HEK293 (cell line): Measurements from ENCODE around the gene NIPBL.

Source experiments
- CTCF ChIA-PET: fragments of 350-600 bp; formaldehyde crosslinking; extraction: SDS; loops from one replicate; lab custom pipeline; 2021; ENCODE audit warnings: antibody characterized with exemption; lab: Yijun Ruan, JAX
- POLR2A ChIA-PET: fragments of 300-600 bp; formaldehyde crosslinking; extraction: SDS; loops from one replicate; lab custom pipeline; 2020; ENCODE audit warnings: antibody characterized with exemption, inconsistent platforms; lab: Yijun Ruan, JAX
- H3K27ac ChIP-seq: fragments of 200-500 bp; sonication (Bioruptor generic); 2 replicates; pipeline ENCODE4 v1.5.1; 2014; ENCODE audit warnings: low read depth, low read length, control low read depth, inconsistent platforms; ENCODE audit errors: extremely low read depth
- H3K36me3 ChIP-seq, 2 experiments: fragments of 200-500 bp in 1 of 2; sonication (Bioruptor generic) in 1 of 2; 1 replicate in 1 of 2; 2 replicates in 1 of 2; pipeline ENCODE4 v1.5.1; 2014 to 2017; ENCODE audit warnings: inconsistent platforms in 2 of 2, low read length in 2 of 2; ENCODE audit not compliant: control insufficient read depth in 2 of 2, insufficient read depth in 1 of 2
- H3K4me1 ChIP-seq: fragments of 200-500 bp; sonication (Bioruptor generic); 2 replicates; pipeline ENCODE4 v1.5.1; 2014; ENCODE audit warnings: mild to moderate bottlenecking, low read length, inconsistent platforms; ENCODE audit not compliant: control insufficient read depth, insufficient read depth
- H3K4me3 ChIP-seq: 2 replicates; pipeline ENCODE4 v1.5.1; 2011; ENCODE audit warnings: low read depth, mild to moderate bottlenecking, control low read depth, low read length, moderate library complexity
- H3K9me3 ChIP-seq: fragments of 200-500 bp; sonication (Bioruptor generic); 2 replicates; pipeline ENCODE4 v1.5.1; 2014; ENCODE audit warnings: low read depth, low read length, inconsistent platforms; ENCODE audit not compliant: control insufficient read depth, insufficient read depth
- FEZF1 ChIP-seq: fragments of 450-650 bp; formaldehyde crosslinking; IDR thresholded peaks from 2 replicates; pipeline ENCODE4 v1.5.1; 2016; ENCODE audit warnings: missing biosample characterization, missing genetic modification characterization
- IKZF3 ChIP-seq: fragments of 450-650 bp; IDR thresholded peaks from 2 replicates; pipeline ENCODE4 v1.5.0; 2018; ENCODE audit warnings: missing biosample characterization, mild to moderate bottlenecking, missing genetic modification characterization, moderate library complexity
- PATZ1 ChIP-seq: fragments of 450-650 bp; formaldehyde crosslinking; IDR thresholded peaks from 2 replicates; pipeline ENCODE4 v1.5.1; 2016; ENCODE audit warnings: missing biosample characterization, missing genetic modification characterization
- PBX3 ChIP-seq: sonication (generic); formaldehyde crosslinking; IDR thresholded peaks from 2 replicates; pipeline ENCODE4 v1.8.1; 2022; ENCODE audit warnings: mild to moderate bottlenecking, moderate library complexity, missing genetic modification reagents
- PRDM6 ChIP-seq: fragments of 450-650 bp; formaldehyde crosslinking; IDR thresholded peaks from 2 replicates; pipeline ENCODE4 v1.5.1; 2017; ENCODE audit warnings: missing biosample characterization, missing genetic modification characterization
- REST ChIP-seq: fragments of 450-650 bp; formaldehyde crosslinking; IDR thresholded peaks from 2 replicates; pipeline ENCODE4 v1.5.1; 2016; ENCODE audit warnings: missing biosample characterization, missing genetic modification characterization
- SALL2 ChIP-seq: fragments of 450-650 bp; formaldehyde crosslinking; IDR thresholded peaks from 2 replicates; pipeline ENCODE4 v1.5.0; 2017; ENCODE audit warnings: missing biosample characterization, mild to moderate bottlenecking, missing genetic modification characterization, borderline replicate concordance
- SP7 ChIP-seq: fragments of 450-650 bp; formaldehyde crosslinking; IDR thresholded peaks from 2 replicates; pipeline ENCODE4 v1.5.1; 2016; ENCODE audit warnings: missing biosample characterization, missing genetic modification characterization
- ZBTB11 ChIP-seq: fragments of 450-650 bp; formaldehyde crosslinking; conservative IDR thresholded peaks from 2 replicates; pipeline ENCODE4 v1.5.1; 2016; ENCODE audit warnings: low read depth, missing biosample characterization, missing genetic modification characterization
- ZBTB17 ChIP-seq: fragments of 450-650 bp; formaldehyde crosslinking; IDR thresholded peaks from 2 replicates; pipeline ENCODE4 v1.5.1; 2016; ENCODE audit warnings: missing biosample characterization, missing genetic modification characterization
- ZNF140 ChIP-seq: fragments of 450-650 bp; formaldehyde crosslinking; IDR thresholded peaks from 2 replicates; pipeline ENCODE4 v1.5.1; 2016; ENCODE audit warnings: missing biosample characterization, missing genetic modification characterization
- ZNF175 ChIP-seq: fragments of 450-650 bp; formaldehyde crosslinking; IDR thresholded peaks from 2 replicates; pipeline ENCODE4 v1.5.1; 2016; ENCODE audit warnings: missing biosample characterization, missing genetic modification characterization
- ZNF19 ChIP-seq: fragments of 450-650 bp; formaldehyde crosslinking; IDR thresholded peaks from 2 replicates; pipeline ENCODE4; 2016; ENCODE audit warnings: missing biosample characterization, missing genetic modification characterization, low read depth
- ZNF292 ChIP-seq: fragments of 450-650 bp; formaldehyde crosslinking; IDR thresholded peaks from 2 replicates; pipeline ENCODE4 v1.5.1; 2016; ENCODE audit warnings: low read depth, missing biosample characterization, missing genetic modification characterization, borderline replicate concordance
- ZNF366 ChIP-seq: fragments of 450-650 bp; formaldehyde crosslinking; conservative IDR thresholded peaks from 2 replicates; pipeline ENCODE4 v1.5.1; 2016; ENCODE audit warnings: missing biosample characterization, missing genetic modification characterization
- ZNF426 ChIP-seq: fragments of 450-650 bp; formaldehyde crosslinking; IDR thresholded peaks from 2 replicates; pipeline ENCODE4 v1.5.1; 2017; ENCODE audit warnings: missing biosample characterization, missing genetic modification characterization, mild to moderate bottlenecking, inconsistent platforms, moderate library complexity
- ZNF501 ChIP-seq: fragments of 450-650 bp; formaldehyde crosslinking; IDR thresholded peaks from 2 replicates; pipeline ENCODE4 v1.5.1; 2016; ENCODE audit warnings: missing biosample characterization, missing genetic modification characterization
- ZNF585B ChIP-seq: fragments of 450-650 bp; formaldehyde crosslinking; IDR thresholded peaks from 2 replicates; pipeline ENCODE4 v1.5.1; 2016; ENCODE audit warnings: missing biosample characterization, missing genetic modification characterization
- ZNF629 ChIP-seq: fragments of 450-650 bp; formaldehyde crosslinking; IDR thresholded peaks from 2 replicates; pipeline ENCODE4 v1.5.1; 2017; ENCODE audit warnings: missing biosample characterization, missing genetic modification characterization
- ZNF843 ChIP-seq: fragments of 450-650 bp; formaldehyde crosslinking; IDR thresholded peaks from 2 replicates; pipeline ENCODE4 v1.5.1; 2016; ENCODE audit warnings: missing biosample characterization, missing genetic modification characterization
- ZSCAN16 ChIP-seq: fragments of 450-650 bp; formaldehyde crosslinking; IDR thresholded peaks from 2 replicates; pipeline ENCODE4 v1.5.1; 2016; ENCODE audit warnings: missing biosample characterization, missing genetic modification characterization
- ZSCAN23 ChIP-seq: fragments of 450-650 bp; formaldehyde crosslinking; IDR thresholded peaks from 2 replicates; pipeline ENCODE4 v1.5.1; 2016; ENCODE audit warnings: missing biosample characterization, missing genetic modification characterization

Gene NIPBL

GRCh38 chr5:36949593-36949992 lies 73.0 kb downstream of the NIPBL start:
- CTCF ChIA-PET, result interaction anchor here (0.8 to 1.1 kb wide), 2 partner anchors 46 to 56 kb away, joined by 3 to 4 read pairs; no protein-coding TSS in a partner anchor
- no peak for TF ChIP-seq ZSCAN23 (tag by site-specific recombination)
- no peak for TF ChIP-seq ZNF292 (tag by site-specific recombination)
- TF ChIP-seq SALL2, result no peak
- TF ChIP-seq FEZF1 (tag by site-specific recombination), result peak; percentile 80
- TF ChIP-seq ZNF426 (tag by site-specific recombination), result no peak
- TF ChIP-seq ZNF585B (tag by site-specific recombination), result no peak
- no peak for TF ChIP-seq ZNF19 (tag by site-specific recombination)
- peak; percentile 82 for TF ChIP-seq PRDM6 (tag by site-specific recombination)
- TF ChIP-seq ZSCAN16 (tag by site-specific recombination), result no peak
- no peak for TF ChIP-seq ZNF175 (tag by site-specific recombination)
- TF ChIP-seq ZNF843, result peak; percentile 30; the same call in 1 of the 2 replicates
- no peak for TF ChIP-seq ZBTB11 (tag by site-specific recombination)
- TF ChIP-seq ZNF140, result no peak
- no peak for TF ChIP-seq PBX3 (CRISPR knock-in tag)

GRCh38 chr5:36950586-36951457 lies 74.3 kb downstream of the NIPBL start:
- peaks cover 73% of the 10 kb centered on the region for H3K4me1 ChIP-seq
- CTCF ChIA-PET, result interaction anchor here (0.9 to 1.0 kb wide), 2 partner anchors 9 to 46 kb away, joined by 3 read pairs; no protein-coding TSS in a partner anchor
- peaks cover 0 to 1% of the 10 kb centered on the region in 2 experiments; a peak in 2 of 3 replicates for H3K36me3 ChIP-seq
- 0 out of 2 replicates have a peak overlapping the region, but pooled peaks have one; percentile 5 for H3K27ac ChIP-seq
- H3K9me3 ChIP-seq, result no peaks in the 10 kb centered on the region
- no peak overlapping the region for H3K4me3 ChIP-seq
- POLR2A ChIA-PET, result interaction anchor here (0.7 kb wide), 1 partner anchor 801 kb away, joined by 3 read pairs; no protein-coding TSS in a partner anchor
- TF ChIP-seq PATZ1 (no peak), ZNF366 (tag by site-specific recombination) (0 out of 2 replicates have a peak, but pooled peaks have one; percentile 21), SP7 (tag by site-specific recombination) (peak; percentile 96), ZBTB17 (0 out of 2 replicates have a peak, but pooled peaks have one; percentile 10), IKZF3 (peak; percentile 49), ZNF629 (tag by site-specific recombination) (peak; percentile 83), FEZF1 (tag by site-specific recombination) (peak; percentile 93), REST (tag by site-specific recombination) (no peak), ZNF501 (tag by site-specific recombination) (no peak)

More at GRCh38 chr5:36949593-36949992, 73.0 kb downstream of the NIPBL start:
- Histone ChIP-seq H3K4me3 (no peak overlapping the region), H3K27ac (no peak overlapping the region), H3K9me3 (no peaks in the 10 kb centered on the region), H3K36me3 (no peaks in the 10 kb centered on the region), H3K4me1 (peaks cover 79% of the 10 kb centered on the region)
- POLR2A ChIA-PET, result no interaction called here
